Medulla oblongata (tissue), 1 donor: ENCODE measurements around the gene C1QA.
"Not testable (repeated sequence)": the region's sequence is repeated elsewhere in the genome, so short reads cannot be mapped to it uniquely, and the experiment has no call there.

Source experiments
- DNase-seq: peaks from one replicate; pipeline ENCODE4 v3.0.0-alpha.2; 2015; ENCODE audit errors: extremely low spot score

Gene C1QA

DNA sequence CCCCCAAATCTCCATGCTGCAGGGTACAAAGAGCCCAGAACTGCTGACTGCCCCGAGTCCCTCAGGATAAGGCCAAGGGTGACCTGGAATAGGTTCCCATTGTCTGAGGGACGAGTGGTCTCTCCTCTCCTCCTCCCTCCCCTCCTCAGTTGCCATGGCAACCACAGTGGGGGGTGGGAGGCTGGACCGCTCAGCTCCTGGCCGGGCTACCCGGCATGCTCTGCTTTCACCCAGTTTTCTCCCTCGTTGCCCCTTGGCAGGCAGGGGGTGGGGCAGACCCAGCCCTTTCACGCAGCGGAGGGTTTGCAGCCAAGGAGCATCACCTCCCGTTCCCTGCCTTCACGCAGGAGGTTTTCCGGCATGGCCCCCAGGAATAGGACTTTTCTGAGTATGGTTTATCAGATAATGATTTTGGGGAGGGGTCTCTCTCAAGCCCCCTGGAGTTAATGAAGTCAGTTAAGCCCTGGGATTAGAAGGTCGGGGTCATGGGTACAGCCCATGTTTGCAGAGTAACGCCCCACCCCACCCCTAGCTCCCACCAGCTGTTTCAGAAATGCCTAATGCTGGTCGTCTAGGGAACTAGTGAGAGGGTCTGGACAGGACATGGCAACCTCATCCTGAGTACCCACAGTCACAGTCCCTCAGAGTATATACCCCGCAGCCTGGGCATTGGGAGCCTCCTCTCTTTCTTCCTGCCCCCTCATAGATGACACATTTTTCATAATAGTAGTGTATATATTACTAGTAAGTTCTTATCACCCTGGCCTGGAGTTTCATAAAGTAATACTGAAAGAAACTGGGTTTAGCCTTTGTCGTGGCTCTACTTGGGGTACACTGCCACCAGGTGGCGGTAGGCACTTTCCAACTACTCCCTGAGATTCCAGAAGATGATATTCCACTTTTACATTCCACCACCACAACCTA lies 37.3 kb downstream of the C1QA start:
- DNase-seq: peak; percentile 74

DNA sequence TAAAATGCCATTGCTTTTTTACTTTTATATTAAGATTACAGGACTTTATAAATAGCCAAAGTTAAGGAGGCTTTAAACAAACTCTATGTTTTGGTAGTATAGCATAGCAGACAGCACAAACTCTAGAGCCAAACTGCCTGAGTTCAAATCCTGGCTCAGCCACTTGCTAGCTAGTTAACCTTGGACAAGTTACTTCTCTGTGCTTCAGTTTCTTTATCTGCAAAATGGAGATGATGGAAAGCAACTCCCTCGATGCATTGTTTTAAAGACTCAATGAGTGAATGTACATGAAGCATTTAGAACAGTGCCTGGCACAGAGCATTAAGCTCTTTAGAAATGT lies 38.0 kb downstream of the C1QA start:
- no peak for DNase-seq

- not testable (repeated sequence) for DNase-seq
These were observed 39.7 kb downstream of the C1QA start for GRCh38 chr1:22676151-22676550.

DNA sequence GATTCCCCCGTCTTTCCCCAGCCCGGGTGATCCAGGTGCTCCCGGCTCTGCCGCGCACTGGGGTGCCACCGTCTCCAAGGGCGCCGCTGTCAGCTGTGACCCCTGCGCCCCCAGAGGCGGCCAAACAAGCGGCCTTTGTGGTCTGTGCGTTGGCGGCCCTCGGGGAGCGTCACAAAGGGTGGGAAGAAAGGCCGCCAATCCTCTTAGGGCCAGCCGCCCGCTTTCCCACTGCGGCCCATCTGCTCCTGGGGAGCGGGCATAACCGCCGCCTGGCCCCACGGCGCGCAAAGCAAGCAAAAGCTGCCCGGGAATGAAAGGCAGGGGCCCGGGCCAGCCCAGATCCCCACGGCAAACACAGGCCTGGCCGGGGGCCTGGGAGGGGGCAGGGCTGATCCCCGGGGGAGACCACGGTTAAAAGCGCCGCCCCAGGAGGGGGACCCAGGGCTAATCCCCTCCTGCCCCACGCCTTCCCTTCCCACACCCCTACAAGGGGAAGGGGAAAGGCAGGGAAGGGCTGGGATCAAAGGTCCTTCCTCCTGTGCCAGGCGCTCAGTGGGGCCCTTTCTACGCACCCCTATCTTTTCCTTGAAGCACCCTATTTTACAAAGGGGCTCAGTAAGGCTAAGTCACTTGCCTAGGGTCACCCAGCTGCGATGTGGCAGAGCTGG lies 40.6 kb downstream of the C1QA start:
- DNase-seq: no peak

- no peak for DNase-seq
These were observed 41.8 kb downstream of the C1QA start for GRCh38 chr1:22677931-22678896.

DNA sequence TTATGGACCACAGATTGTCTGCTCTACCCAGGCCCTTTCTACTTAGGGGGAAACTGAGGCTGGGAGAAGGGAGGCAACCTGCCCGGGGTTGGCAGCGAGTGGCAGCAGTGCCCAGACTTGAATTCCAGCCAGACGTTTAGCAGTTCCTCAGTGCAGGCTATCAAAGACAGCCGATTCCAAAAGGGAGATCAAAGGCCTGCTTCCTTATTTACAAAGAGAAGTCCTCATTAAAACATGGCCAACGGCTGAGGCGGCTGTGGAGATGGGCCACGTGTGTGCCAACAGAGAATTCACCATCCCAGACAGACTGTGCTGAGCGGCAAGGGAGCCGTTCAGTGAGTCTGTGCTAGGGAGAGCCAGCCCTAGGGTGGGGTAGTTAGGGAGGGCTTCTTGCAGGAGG lies 44.3 kb downstream of the C1QA start:
- DNase-seq: no peak

DNA sequence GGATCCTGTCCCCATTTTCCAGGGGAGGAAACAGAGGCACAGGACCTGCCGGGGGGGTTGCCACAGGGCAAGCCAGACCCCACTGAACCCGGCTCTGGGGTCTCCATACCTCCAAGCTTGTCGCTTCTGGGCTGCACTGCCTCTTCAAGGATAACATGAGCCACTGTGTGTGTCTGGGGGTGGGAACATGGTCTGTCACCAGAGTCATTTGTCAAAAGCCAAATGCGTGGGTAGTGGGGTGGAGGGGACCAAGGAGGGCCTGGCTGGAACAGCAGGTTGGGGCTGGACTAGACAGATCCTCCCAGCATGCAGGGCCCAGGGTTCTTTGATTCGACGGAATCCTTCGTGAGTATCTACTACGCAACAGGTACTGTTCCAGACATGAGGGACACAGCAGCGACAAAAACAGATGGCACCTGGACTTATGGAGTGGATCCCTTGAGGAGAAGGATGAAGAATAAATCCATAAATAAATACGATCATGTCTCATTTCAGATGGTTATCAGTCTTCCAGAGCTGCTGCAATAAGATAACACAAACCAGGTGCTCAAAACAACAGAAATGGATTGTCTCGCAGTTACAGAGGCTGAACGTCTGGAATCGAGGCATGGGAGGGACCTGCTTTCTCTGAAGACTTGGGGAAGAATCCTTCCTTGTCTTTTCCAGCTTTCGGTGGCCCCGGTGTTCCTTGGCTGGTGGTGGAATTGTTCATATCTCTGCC lies 45.3 kb downstream of the C1QA start:
- DNase-seq: no peak

- no peak for DNase-seq
These were observed 47.1 kb downstream of the C1QA start for GRCh38 chr1:22683547-22683946.

DNA sequence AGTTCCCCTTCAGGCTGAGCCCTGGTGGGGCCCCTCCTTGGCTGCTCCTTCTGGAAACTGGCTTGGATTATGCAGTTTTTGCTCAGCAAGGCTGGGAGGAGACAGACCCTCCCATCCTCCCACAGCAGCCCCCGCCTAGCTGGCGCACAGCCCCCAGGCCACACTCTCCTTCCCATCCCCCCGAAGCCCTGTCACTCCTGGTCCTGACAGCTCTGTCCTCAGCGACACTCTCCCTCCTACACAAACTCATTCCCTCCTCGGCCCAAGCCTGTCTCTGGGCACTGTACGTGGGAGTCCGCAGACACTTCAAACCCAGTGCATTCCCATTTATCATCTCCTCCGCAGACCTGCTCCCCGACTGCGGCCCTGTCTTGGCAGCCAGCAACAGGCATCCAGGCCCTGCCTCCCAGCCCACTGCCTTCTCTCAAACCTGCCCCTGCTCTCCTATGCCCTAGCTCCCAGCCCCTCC lies 49.2 kb downstream of the C1QA start:
- DNase-seq: no peak

DNA sequence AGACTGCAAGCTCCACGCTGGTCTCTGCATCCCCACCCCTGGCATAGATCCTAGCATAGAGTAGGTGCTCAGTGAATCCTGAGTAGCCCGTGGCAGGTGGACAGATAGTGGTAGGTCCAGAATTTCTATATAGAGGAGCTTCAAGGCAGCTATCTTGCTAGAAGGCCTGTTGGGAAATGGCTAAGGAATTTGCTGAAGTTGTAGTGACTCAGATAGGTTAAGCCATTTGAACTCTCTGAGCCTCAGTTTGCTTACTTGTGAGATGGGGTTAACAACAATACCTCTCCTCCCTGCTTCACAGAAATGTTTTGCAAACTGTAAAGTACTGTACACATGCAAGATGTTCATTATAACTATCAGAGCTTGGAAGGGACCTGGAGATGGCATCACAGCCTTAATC lies 50.8 kb downstream of the C1QA start:
- DNase-seq: no peak

DNA sequence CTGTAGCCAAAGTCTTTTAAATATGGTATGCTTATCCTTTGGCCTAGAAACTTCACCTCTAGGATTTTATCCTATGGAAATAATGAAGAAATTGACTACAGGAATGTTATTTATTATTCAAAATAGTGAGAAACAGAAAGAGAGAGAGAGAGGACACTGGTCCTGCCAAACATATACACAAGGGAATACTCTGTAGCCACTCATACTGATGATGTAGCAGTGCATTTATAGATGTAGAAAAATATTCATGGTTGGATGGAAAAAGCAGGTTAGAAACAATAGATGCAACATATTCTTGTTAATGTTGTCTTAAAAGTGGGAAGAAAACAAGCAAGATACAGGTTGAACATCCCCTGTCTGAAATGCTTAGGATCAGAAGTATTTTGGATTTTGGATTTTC lies 52.0 kb downstream of the C1QA start:
- DNase-seq: no peak
